Measurements from ENCODE around the gene AJAP1. TPM values are rescaled to one million over a fixed set of nuclear protein-coding genes. Genes with fewer than 3 reads are reported as not detected.

The AJAP1 gene
- total and polyA plus RNA-seq, 2 of the 13 experiments (the other 11 are each of a cell fraction or from before 2014, with no cell fraction given): not detected

- in situ Hi-C loops (cut with HindIII; ENCODE audit: extremely low pct_ligation_motif_present, low pct_unique_long_range_greater_than_20kb): no loop called here
- no peak for ATAC-seq
- TF ChIP-seq ZNF768 (CRISPR knock-in tag; IDR thresholded peaks at IDR 0.05) (peak; percentile 52; the same call in 1 of the 2 replicates), NFKBIZ (CRISPR knock-in tag; IDR thresholded peaks at IDR 0.05) (no peak)
- Histone ChIP-seq H3K4me2 (ENCODE audit: low read depth, low read length) (no peak overlapping the region), H3K27me3 (ENCODE audit: control insufficient read depth in 1 of 2, insufficient read depth in 2 of 2, low read length in 2 of 2) (peaks cover 0 to 2% of the 10 kb centered on the region in 2 experiments; a peak in 3 of 5 replicates), H3K4me3 (replicated peaks in 1 of 3; ENCODE audit: insufficient read depth in 1 of 3, low read depth in 2 of 3, low read length in 3 of 3) (no peak overlapping the region), H3K9me3 (ENCODE audit: low read length) (no peaks in the 10 kb centered on the region), H3K36me3 (replicated peaks in 1 of 2; ENCODE audit: control insufficient read depth in 1 of 2, insufficient read depth in 2 of 2, low read length in 2 of 2) (no peaks in the 10 kb centered on the region), H3K4me1 (ENCODE audit: insufficient read depth, low read length) (no peaks in the 10 kb centered on the region), H3K9ac (ENCODE audit: insufficient read depth, low read depth, low read length) (no peak overlapping the region), H3K79me2 (ENCODE audit: insufficient read depth, low read length) (no peaks in the 10 kb centered on the region), H2AFZ (ENCODE audit: low read length) (no peak overlapping the region), H3K27ac (ENCODE audit: extremely low read length, insufficient read depth, low read length) (no peak overlapping the region), H4K20me1 (ENCODE audit: insufficient read depth, low read length) (no peaks in the 10 kb centered on the region)
- intact Hi-C loops (cut with micrococcal nuclease; ENCODE audit: unreplicated experiment): no loop called here
- 23% methylated on average over 5 of the region's 6 CpGs for WGBS (ENCODE audit: low lambda C conversion rate)
- no peak for DNase-seq (ENCODE audit: low spot score)
- ChIA-PET POLR2A (no interaction called here), CTCF (ENCODE audit: low intra/inter-chr PET ratio, low total read pairs) (no interaction called here)
- BruUV-seq (replicated peaks): no TSS peak
- FAIRE-seq: no peak
Measured at GRCh38 chr1:4734219-4734618, 79.8 kb downstream of the AJAP1 start.

- no peak for FAIRE-seq
- H3K27me3 ChIP-seq (ENCODE audit: control insufficient read depth in 1 of 2, insufficient read depth in 2 of 2, low read length in 2 of 2): peaks cover 0 to 2% of the 10 kb centered on the region in 2 experiments; a peak in 3 of 5 replicates
- POLR2A ChIA-PET: no interaction called here
- H3K4me3 ChIP-seq (replicated peaks in 1 of 3; ENCODE audit: insufficient read depth in 1 of 3, low read depth in 2 of 3, low read length in 3 of 3): no peak overlapping the region
- H3K36me3 ChIP-seq (replicated peaks in 1 of 2; ENCODE audit: control insufficient read depth in 1 of 2, insufficient read depth in 2 of 2, low read length in 2 of 2): no peaks in the 10 kb centered on the region
- DNase-seq (ENCODE audit: low spot score): no peak
- no peaks in the 10 kb centered on the region for H3K79me2 ChIP-seq (ENCODE audit: insufficient read depth, low read length)
- WGBS (ENCODE audit: low lambda C conversion rate): 42% methylated on average over 18 of the region's 22 CpGs
- H3K4me2 ChIP-seq (ENCODE audit: low read depth, low read length): no peak overlapping the region
- H3K9ac ChIP-seq (ENCODE audit: insufficient read depth, low read depth, low read length): no peak overlapping the region
- no peak for ATAC-seq
- no peak overlapping the region for H2AFZ ChIP-seq (ENCODE audit: low read length)
- in situ Hi-C loops (cut with HindIII; ENCODE audit: extremely low pct_ligation_motif_present, low pct_unique_long_range_greater_than_20kb): no loop called here
- intact Hi-C loops (cut with micrococcal nuclease; ENCODE audit: unreplicated experiment): no loop called here
- CTCF ChIA-PET (ENCODE audit: low intra/inter-chr PET ratio, low total read pairs): no interaction called here
- no TSS peak for BruUV-seq (replicated peaks)
- H4K20me1 ChIP-seq (ENCODE audit: insufficient read depth, low read length): no peaks in the 10 kb centered on the region
- no peaks in the 10 kb centered on the region for H3K4me1 ChIP-seq (ENCODE audit: insufficient read depth, low read length)
- no peaks in the 10 kb centered on the region for H3K9me3 ChIP-seq (ENCODE audit: low read length)
- no peak overlapping the region for H3K27ac ChIP-seq (ENCODE audit: extremely low read length, insufficient read depth, low read length)
- TF ChIP-seq MXI1 (IDR thresholded peaks at IDR 0.05; ENCODE audit: borderline replicate concordance, low read depth, low read length) (no peak), KDM5B (CRISPR knock-in tag; IDR thresholded peaks at IDR 0.05; ENCODE audit: borderline replicate concordance) (no peak), SP4 (CRISPR knock-in tag; IDR thresholded peaks at IDR 0.05) (no peak), RFX3 (CRISPR knock-in tag; IDR thresholded peaks at IDR 0.05) (no peak), DNMT3B (CRISPR knock-in tag; conservative IDR thresholded peaks at IDR 0.05) (no peak), GRHL1 (CRISPR knock-in tag; conservative IDR thresholded peaks at IDR 0.05) (no peak), ZNF839 (CRISPR knock-in tag; IDR thresholded peaks at IDR 0.05; ENCODE audit: borderline replicate concordance) (no peak), KLF12 (CRISPR knock-in tag; IDR thresholded peaks at IDR 0.05; ENCODE audit: borderline replicate concordance) (no peak), SNAPC4 (CRISPR knock-in tag; IDR thresholded peaks at IDR 0.05) (no peak), DRAP1 (CRISPR knock-in tag; IDR thresholded peaks at IDR 0.05) (no peak), POLR2AphosphoS2 (IDR thresholded peaks at IDR 0.05; ENCODE audit: low read depth, low read length) (no peak)
Measured at GRCh38 chr1:4734791-4735190, 80.4 kb downstream of the AJAP1 start.
